GM19324 (cell line): Measurements from ENCODE around the gene ALLC.
"Not testable (repeated sequence)": the region's sequence is repeated elsewhere in the genome, so short reads cannot be mapped to it uniquely, and the experiment has no call there.

Source experiments
- ATAC-seq: cut with Tn5 transposase; IDR thresholded peaks from one replicate; pipeline ENCODE4 v1.9.1; 2021; ENCODE audit warnings: mild to moderate bottlenecking, moderate library complexity; ENCODE audit not compliant: unreplicated experiment, low FRiP score

Gene ALLC

GRCh38 chr2:3626118-3626811 is 31.7 kb upstream of the ALLC start:
- no peak for ATAC-seq

GRCh38 chr2:3626812-3627499 is 31.0 kb upstream of the ALLC start:
- ATAC-seq, result no peak

GRCh38 chr2:3627500-3628100 is 30.4 kb upstream of the ALLC start:
- ATAC-seq, result no peak

- ATAC-seq, result no peak
These were observed 29.7 kb upstream of the ALLC start for GRCh38 chr2:3628241-3628679.

GRCh38 chr2:3628800-3629199 is 29.2 kb upstream of the ALLC start:
- no peak for ATAC-seq

- no peak for ATAC-seq
These were observed 27.4 kb upstream of the ALLC start for GRCh38 chr2:3630631-3631030.

- no peak for ATAC-seq
These were observed 26.7 kb upstream of the ALLC start for GRCh38 chr2:3631161-3631850.

- ATAC-seq, result no peak
These were observed 25.9 kb upstream of the ALLC start for GRCh38 chr2:3631851-3632659.

GRCh38 chr2:3633089-3633981 is 24.7 kb upstream of the ALLC start:
- ATAC-seq, result no peak

GRCh38 chr2:3633982-3634595 is 23.9 kb upstream of the ALLC start:
- no peak for ATAC-seq

GRCh38 chr2:3634596-3635121 is 23.3 kb upstream of the ALLC start:
- ATAC-seq, result no peak

GRCh38 chr2:3635171-3635974 is 22.6 kb upstream of the ALLC start:
- ATAC-seq, result no peak

- ATAC-seq, result not testable (repeated sequence)
These were observed 22.0 kb upstream of the ALLC start for GRCh38 chr2:3635975-3636327.

GRCh38 chr2:3636586-3637310 is 21.3 kb upstream of the ALLC start:
- ATAC-seq, result no peak

GRCh38 chr2:3637311-3637675 is 20.7 kb upstream of the ALLC start:
- ATAC-seq, result no peak

GRCh38 chr2:3637692-3638455 is 20.1 kb upstream of the ALLC start:
- no peak for ATAC-seq

GRCh38 chr2:3638456-3638810 is 19.6 kb upstream of the ALLC start:
- no peak for ATAC-seq
